ENCODE measurements around the gene ZDHHC14.

DNA sequence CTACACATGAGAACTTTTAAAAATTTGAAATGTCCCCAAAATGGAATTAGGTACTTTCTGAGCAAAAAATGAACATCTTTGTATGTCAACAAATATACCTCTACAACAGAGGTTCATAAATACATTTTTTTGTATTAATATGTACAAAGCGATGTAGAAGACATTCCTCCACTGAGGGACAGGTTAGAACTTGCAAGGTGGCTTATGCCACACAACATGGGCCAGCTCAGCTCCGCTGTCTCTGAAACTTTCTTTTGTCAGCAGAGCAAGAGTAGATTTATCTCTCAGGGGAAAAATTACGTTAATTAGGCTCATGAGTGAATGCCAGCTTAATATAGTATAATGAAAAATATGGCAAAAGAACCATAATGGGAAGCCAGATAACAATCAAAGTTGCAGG lies 47.0 kb upstream of the ZDHHC14 start:
- TF ChIP-seq, protein P1, sequence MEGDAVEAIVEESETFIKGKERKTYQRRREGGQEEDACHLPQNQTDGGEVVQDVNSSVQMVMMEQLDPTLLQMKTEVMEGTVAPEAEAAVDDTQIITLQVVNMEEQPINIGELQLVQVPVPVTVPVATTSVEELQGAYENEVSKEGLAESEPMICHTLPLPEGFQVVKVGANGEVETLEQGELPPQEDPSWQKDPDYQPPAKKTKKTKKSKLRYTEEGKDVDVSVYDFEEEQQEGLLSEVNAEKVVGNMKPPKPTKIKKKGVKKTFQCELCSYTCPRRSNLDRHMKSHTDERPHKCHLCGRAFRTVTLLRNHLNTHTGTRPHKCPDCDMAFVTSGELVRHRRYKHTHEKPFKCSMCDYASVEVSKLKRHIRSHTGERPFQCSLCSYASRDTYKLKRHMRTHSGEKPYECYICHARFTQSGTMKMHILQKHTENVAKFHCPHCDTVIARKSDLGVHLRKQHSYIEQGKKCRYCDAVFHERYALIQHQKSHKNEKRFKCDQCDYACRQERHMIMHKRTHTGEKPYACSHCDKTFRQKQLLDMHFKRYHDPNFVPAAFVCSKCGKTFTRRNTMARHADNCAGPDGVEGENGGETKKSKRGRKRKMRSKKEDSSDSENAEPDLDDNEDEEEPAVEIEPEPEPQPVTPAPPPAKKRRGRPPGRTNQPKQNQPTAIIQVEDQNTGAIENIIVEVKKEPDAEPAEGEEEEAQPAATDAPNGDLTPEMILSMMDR (optimal IDR thresholded peaks at IDR 0.05 in 1 of 3, IDR thresholded peaks at IDR 0.05 in 1 of 3, conservative IDR thresholded peaks at IDR 0.05 in 1 of 3; ENCODE audit: extremely low read depth in 1 of 3, insufficient read depth in 2 of 3, low read length in 3 of 3) = no peak
- TF ChIP-seq EZH2 (IDR thresholded peaks at IDR 0.05; ENCODE audit: low read length) = no peak
